GM18907 (cell line): ENCODE results near the gene FARP2.

Experiments
- ATAC-seq: cut with Tn5 transposase; IDR thresholded peaks from one replicate; pipeline ENCODE4 v1.9.1; 2021; ENCODE audit warnings: mild to moderate bottlenecking, moderate library complexity; ENCODE audit not compliant: unreplicated experiment

FARP2 gene

DNA sequence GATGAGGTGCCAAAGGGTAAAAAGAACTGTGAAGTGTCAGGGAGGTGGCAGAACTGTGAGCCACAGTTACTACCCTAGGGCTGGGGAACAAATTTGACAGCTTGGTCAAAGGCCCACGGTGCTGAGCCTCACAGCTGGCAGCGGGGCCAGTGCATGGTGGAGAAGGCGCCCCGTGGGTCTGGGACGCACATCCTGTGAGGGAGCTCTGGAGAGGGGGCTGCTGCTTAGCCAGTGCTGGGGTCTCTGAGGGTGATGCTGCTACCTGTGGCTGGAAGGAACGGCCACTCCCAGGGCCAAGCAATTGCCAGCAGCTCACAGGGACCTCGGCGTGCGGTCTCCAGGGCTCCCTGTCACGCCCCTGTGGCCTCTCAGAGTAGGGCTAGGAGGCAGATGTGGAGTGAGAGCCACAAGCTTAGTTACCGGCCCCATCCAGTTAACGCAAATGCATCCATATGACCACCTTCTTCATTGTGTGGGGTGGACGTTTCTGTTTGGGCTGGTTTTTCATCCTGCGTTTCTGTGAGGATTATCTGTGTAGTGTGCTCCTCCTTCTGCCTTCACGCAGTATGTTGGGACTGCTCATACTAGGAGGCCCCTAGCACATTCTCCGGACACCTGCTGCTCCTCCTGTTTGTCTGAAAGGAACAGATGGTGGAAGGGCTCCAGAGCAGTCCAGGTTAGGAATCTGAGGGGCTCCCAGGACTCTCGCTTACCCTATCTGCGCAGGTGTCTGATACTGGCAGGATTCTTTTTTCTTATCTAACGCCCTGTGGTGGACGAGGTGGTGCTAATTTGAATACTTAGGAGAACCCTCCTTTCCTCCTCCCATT, 126.3 kb downstream of the FARP2 start:
- ATAC-seq: no peak

- no peak for ATAC-seq
Observed at GRCh38 chr2:241483305-241483704, 127.2 kb downstream of the FARP2 start.

- ATAC-seq: no peak
Observed at GRCh38 chr2:241485172-241485911, 129.3 kb downstream of the FARP2 start.

GRCh38 chr2:241489088-241489487, 133.0 kb downstream of the FARP2 start:
- no peak for ATAC-seq

DNA sequence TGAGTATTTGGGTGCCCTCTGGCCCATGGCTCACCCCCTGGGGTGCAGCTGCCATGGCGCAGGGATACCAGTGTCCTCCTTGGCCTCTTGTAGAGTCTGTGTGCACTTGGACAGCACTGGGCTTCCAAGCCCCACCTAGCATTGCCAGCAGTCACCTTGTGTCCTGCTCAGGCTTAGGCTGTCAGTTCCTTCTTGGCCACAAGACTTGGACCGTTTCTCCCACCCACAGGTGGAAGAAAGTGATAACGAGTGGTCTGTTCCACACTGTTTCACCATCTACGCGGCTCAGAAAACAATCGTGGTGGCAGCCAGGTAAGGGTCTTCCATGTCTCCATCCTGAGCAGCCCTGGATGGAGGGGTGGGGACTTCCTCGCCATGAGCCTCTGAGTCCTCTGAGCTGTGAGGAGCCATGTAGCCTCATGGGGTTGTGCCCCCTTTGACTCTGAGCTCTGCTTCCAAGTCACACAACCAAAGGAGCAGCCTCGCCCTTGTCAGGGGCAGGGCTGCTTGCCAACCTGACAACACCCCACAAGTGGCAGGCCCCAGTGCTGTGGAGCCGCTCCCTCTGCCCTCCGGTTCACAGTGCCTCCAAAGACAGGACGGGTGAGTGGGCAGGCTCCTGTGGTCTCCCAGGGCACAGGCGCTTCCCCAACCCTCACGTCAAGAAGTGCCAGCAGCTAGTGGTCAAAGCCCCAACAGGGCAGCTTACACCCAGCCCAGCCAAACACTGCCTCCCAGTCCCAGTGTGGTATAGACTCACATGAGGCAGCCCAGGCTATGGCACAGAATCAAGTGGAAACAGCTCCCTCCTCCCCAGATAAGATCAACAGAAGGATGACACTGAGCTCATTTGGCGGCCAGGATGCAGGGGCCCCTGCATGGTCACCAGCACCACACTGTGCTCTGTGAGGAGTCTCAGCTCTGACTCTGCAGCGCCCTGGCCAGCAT, 133.9 kb downstream of the FARP2 start:
- ATAC-seq: no peak

GRCh38 chr2:241490825-241491506, 134.9 kb downstream of the FARP2 start:
- no peak for ATAC-seq

DNA sequence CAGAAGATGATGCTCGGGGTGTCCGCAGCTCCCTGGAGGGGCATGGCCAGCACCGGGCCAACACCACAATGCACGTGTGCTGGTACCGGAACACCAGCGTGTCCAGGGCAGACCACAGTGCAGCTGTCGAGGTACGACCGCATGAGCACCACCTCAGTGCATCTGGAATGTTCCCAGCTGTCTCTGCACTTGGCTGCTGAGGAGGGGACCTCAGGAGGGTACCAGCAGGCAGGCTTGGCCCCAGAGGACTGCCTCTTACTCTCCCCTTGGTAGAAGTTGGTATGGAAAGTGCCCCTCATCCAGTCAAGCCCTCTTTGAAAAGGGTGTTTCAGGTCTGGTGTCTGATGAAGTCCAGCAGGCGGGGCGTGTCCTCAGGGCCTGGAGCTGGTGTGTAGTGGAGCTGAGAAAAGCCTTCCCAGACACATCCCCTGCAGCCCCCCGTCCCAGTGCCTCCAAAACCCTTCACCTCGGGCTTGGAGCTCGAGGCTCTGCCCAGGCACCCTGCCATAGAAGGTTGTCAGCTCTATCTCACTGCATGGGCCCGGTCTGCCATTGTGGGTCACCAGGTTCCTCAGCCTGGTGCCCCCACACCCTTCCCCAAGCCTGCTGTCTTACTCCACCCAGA, 135.6 kb downstream of the FARP2 start:
- ATAC-seq: no peak

DNA sequence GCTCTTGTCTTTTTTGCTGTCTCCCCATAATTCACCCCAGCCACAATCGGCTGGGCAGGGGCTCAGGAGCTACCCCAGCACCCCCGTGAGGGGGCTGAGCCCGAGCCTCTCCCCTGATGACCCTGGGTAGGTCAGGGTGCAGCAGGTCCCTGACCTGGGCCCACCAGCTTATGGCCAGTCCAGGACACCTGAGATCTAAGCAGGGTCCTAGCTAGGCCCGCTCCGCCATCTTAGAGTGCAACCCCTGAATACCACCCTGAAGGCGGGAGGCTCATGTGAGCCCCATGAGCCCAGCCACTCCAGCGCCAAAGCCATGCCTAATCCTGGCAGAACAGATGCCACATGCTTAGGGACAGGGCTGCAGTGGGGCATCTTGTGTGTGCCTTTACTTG, 136.1 kb downstream of the FARP2 start:
- ATAC-seq: no peak

GRCh38 chr2:241493092-241493491, 137.0 kb downstream of the FARP2 start:
- ATAC-seq: no peak

GRCh38 chr2:241494311-241494908, 138.3 kb downstream of the FARP2 start:
- no peak for ATAC-seq

- no peak for ATAC-seq
Observed at GRCh38 chr2:241495172-241496002, 139.3 kb downstream of the FARP2 start.

GRCh38 chr2:241496003-241496707, 140.1 kb downstream of the FARP2 start:
- no peak for ATAC-seq

DNA sequence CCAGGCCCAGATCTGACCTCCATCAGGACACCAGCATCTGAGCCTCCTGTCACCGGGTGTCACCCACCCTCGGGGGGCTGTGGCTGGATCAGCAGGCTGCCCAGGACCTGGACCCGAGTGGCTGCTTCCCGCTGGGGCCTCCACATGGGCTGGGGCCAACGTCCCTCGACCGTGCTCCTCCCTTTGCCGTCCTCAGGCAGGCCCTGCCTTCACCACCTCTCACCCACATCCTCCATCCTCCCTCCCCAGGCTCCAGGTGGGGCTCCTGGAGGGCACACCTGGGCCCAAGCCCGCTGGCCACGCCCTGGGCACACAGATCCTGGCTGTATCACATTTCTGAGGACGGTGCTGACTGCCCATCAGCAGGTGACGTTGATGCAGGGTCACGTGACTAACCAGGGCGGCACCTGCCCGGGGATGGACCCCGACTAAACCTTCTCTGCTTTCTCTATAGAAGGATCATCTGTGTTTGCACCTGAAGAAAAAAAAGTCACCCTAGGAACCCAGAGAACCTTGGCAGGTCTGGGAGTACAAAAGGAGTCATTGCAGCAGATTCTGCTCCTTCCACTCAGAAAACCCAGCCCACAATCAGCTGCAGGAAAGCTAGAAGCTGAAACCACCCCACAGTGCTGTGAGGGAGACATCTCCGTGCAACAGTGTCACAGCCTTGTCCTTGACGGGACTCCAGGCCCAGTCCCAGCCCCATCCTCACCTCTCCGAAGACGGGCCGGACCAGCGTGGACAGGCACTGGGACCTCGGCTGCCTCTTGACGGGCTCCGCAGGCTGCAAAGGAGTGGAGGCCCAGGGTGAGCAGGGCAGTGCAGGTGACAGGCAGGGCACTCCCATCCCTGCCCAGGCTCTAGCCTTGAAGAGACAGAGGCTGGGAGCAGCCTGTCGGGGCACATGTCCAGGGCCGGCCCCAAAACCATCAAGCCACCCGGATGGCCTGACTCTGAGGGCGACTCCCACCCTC, 141.1 kb downstream of the FARP2 start:
- ATAC-seq: no peak

DNA sequence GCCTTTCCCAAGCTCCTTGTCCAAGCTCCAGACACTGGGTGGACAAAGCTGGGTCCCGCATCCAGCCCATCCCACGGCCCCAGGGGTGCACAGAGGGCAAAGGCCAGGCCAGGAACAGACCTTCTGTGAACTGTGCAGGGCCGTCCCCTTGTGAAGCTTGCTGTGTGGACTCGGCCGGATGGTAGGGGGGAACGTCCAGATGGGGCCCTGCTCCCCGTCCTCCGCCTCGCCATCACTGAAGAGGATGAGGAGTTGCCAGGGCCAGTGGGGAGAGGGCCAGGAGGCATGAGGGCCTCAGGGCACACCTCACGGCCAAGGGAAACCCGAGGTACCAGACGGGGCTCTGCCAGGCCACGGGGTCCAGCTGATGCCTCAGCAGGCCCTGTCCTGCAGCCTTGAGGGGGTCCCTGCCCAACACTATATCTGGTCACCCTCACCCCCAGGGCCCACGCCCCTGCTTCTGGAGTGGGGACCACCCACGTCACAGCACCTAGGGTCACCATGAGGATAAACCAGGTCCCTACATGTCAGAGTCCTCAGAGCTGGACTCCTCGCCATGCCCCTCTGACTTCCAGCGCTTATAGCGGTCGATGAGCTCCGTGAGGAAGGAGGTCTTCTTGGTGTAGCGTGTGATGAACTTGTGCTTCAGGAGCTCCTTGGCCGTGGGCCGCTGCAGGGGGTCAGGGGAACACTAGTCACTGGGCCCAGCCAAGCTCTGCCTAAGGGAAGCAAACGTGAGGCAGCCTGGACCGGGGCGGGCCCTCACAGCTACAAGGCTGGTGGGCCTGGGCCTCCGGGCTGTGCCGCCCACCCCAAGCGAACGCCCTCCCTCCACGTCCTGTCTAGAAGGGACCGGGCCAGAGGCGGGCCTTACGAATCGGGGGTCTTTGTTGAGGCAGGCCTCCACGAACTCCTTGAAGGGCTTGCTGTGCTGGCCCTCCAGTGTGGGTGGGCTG, 142.3 kb downstream of the FARP2 start:
- ATAC-seq: no peak

DNA sequence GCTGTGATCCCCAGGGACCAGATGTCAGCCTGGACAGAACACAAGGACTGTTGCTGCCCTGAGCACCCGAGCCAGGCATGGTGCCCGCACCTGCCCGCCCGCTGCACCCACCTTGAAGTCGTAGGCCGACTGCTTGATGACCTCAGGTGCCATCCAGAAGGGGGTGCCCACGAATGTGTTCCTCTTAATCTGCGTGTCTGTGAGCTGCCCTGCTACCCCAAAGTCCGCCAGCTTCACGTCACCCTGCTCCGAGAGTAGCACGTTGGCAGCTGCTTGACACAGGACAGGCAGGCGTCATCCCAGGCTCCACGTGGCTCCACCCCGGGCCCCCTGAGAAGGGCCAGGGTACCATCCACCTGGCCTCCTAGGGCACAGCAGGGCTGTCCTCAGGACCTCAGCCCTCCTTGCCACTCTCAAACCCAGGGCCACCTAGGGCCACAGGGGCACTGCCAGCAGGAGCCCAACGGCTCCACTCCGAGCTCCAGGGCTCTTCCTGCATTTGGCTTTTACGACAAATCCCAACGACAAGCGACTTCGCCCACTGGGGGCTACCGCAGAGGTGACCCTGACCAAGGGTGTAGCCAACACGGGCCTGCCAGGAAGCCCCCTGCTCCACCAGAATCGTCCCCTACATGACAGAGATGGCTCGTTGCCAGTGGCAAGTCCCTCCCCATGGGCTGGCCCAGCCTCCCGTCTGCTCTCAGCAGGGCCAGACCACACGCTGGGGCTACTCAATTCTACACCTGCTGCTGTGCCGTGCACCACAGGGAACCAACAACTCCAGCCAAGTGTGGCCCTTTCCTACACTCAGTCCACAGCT, 143.3 kb downstream of the FARP2 start:
- no peak for ATAC-seq
